GM21723 (cell line): ENCODE measurements around the gene OGFOD1.

Source experiments
- ATAC-seq: cut with Tn5 transposase; IDR thresholded peaks from one replicate; pipeline ENCODE4 v1.9.1; 2021; ENCODE audit warnings: mild to moderate bottlenecking, moderate library complexity; ENCODE audit not compliant: unreplicated experiment

OGFOD1 gene

DNA sequence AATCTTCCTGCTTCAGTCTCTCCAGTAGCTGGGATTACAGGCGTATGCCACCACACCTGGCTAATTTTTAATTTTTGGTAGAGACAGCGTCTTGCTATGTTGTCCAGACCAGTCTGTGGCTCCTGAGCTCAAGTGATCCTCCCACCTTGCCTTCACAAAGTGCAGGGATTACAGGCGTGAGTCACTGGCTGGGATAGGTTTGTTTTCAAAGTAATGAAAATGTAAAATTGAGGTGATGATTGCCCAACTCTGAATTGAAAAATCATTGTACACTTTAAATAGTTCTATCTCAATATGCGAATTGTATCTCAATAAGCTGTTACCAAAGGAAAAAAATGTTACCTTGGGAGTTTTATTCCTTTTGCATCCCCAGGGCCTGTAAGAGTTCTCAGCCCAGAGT lies 24.8 kb upstream of the OGFOD1 start:
- ATAC-seq = no peak

- no peak for ATAC-seq
Measured at GRCh38 chr16:56428091-56428490, 23.3 kb upstream of the OGFOD1 start.

DNA sequence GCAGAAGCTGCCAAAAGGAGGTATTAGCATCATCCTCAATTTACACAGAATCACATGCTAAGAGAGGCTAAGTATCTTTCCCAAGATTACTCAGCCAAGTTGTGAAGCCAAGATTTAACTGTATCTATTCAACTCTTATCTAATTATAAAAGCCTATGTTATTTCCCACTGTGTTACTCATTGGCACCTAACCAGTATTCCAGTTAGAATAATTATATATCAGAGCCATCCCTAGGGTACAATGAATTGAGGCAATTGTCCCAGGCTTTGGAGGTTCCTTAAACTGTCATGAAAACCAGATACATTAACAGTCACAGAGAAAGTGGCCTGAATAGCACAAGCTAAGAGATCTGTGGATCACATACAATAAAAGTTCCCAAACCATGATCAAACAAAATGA lies 15.1 kb upstream of the OGFOD1 start:
- ATAC-seq = no peak

DNA sequence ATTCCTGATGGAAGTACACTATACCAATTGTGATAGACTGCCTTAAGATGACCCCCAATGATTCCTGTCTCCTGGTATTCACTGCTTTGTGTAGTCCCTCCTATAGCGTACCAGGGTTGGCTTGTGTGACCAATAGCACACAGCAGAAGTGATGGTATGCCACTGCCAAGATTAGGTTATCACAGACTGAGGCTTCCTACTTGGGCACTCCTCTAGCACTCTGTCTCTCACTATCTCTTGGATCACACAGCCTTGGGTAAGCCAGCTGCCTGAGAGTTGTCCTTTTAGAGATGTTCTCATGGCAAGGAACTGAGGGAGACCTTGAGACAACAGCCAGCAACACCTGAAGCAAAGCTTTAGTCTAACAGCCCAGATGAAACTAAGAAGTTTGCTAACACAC lies 13.3 kb upstream of the OGFOD1 start:
- ATAC-seq = no peak

DNA sequence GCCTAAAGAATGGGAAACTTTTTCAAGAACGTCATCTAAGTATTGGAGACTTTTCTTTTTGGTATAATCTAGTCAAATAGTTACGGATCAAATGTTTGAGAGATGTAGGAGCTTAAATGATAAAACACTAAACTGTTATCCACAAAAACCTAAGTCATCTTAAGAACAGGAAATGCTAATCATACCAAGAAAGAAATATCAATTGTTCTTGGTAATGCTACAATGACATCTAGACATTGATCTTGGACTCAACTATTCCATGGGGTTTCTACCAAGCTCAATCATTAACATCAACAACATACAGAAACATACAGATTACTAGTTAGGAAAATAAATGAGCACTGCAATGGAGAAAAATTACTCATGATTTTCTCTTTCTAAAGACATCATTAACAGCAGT lies 4.1 kb upstream of the OGFOD1 start:
- ATAC-seq = no peak

DNA sequence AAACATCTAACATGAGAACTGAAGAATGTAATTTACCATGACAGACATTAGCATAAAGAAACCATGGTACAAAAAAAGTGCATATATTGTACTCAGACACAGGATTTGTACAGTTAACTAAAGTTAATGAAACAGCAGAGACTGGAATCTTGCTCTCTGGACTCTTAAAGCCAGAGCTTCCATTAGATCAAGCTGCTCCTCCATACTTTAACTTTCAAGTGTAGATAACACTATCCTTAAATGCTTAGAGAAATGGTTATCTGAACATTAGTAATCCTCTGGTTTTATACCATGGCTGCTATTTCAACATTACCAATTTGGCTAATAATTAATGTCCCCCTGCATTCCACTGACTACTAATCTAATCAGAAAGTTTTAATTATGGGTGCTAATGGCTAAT lies 3.3 kb upstream of the OGFOD1 start:
- no peak for ATAC-seq

DNA sequence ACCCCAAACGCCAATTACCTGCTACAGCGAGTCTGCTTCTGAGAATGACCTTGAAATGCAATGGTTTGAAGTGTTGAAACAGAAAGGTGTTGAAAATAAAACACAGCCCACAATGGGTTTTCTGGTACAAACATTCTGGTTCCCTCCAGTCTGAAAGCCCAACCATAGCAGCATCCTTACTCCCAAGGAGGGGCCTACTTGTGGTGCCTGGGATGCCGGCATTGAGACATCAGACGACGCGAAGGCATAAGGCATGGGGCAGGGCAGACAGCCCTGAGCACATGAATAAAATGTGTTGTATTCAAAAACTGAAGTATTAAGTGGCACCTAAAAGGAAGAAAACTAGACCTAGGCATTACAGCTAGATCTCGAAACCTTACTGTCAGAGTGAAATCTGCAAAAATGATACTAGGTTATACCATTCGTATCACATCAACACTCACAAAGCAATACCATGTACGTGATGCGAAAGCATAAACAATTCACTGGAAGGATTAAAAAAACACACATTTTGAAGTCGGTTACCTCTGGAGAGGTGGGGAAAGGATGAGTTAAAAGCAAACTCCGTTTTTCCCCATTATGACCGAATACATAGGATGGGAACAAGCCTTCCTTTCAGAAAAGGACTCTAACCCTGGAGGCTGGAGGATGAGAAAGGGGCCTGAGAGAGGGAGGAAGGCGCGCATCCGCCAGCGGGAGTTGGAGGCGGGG lies 924 bp upstream of the OGFOD1 start:
- peak; percentile 41 for ATAC-seq

GRCh38 chr16:56451753-56452689 lies 667 bp downstream of the OGFOD1 start:
- ATAC-seq = peak; percentile 42

GRCh38 chr16:56457927-56458470 lies 6.6 kb downstream of the OGFOD1 start:
- no peak for ATAC-seq

DNA sequence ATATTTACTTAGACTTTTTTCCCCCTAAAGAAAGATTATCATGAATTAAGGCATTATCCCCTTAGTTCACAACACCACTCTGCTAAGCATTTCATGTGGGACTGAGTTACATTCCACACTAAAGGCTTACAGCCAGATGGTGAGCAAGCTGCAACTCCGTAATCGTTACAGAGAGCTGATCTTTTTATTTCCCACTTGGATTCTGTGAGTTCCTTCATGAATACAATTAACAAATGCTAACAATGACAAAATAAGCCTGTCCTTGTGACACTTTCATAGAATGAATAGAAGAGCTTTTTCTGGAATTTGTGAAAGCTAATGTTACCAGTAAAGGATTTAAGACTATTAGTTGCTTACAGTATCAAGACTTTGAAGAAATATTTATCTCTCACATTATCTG lies 8.7 kb downstream of the OGFOD1 start:
- no peak for ATAC-seq

GRCh38 chr16:56462064-56462796 lies 10.9 kb downstream of the OGFOD1 start:
- ATAC-seq = no peak

GRCh38 chr16:56463153-56463552 lies 11.8 kb downstream of the OGFOD1 start:
- ATAC-seq = no peak

GRCh38 chr16:56466344-56466743 lies 15.0 kb downstream of the OGFOD1 start:
- no peak for ATAC-seq

GRCh38 chr16:56468800-56469199 lies 17.4 kb downstream of the OGFOD1 start:
- no peak for ATAC-seq

DNA sequence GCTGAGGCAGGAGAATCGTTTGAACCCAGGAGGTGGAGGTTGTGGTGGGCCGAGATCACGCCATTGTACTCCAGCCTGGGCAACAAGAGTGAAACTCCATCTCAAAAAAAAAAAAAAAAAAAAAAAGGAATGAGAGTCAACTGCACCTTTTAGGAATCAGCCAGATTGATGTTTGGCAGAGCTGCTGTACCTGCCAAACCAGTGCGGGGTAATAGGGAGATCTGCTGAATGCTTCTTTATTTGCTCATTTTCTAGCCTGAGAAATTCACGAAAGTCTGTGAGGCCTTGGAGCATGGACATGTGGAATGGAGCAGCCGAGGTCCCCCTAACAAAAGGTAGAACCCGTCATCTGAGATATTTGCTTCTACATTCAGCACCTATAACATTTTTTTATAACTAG lies 18.4 kb downstream of the OGFOD1 start:
- ATAC-seq = no peak

DNA sequence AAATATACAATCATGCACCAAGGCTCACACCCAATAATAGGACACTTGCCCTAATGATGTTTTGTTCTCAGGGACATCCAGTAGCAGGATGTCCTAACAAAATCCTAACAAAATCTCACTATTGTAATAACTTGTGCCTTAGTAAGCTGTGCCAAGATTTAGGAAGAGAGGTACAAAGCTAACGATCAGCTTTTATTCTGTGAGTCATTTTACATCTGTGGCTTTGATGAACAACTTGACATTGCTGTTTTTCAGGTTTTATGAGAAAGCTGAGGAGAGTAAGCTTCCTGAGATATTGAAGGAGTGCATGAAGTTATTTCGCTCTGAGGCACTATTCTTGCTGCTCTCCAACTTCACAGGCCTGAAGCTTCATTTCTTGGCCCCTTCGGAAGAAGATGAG lies 18.9 kb downstream of the OGFOD1 start:
- ATAC-seq = no peak

- ATAC-seq = no peak
Measured at GRCh38 chr16:56470666-56471065, 19.3 kb downstream of the OGFOD1 start.

- no peak for ATAC-seq
Measured at GRCh38 chr16:56475201-56475600, 23.8 kb downstream of the OGFOD1 start.

GRCh38 chr16:56477096-56477878 lies 25.9 kb downstream of the OGFOD1 start:
- no peak for ATAC-seq

- ATAC-seq = no peak
Measured at GRCh38 chr16:56478281-56479049, 27.1 kb downstream of the OGFOD1 start.
